ENCODE data around the gene RPL13A. TPM values are rescaled to one million over a fixed set of nuclear protein-coding genes. Genes with fewer than 3 reads are reported as not detected.

RPL13A gene
- total and polyA plus RNA-seq, 2 of the 4 experiments (the other 2 are of a cell fraction) = 1,477 to 2,069 TPM

DNA sequence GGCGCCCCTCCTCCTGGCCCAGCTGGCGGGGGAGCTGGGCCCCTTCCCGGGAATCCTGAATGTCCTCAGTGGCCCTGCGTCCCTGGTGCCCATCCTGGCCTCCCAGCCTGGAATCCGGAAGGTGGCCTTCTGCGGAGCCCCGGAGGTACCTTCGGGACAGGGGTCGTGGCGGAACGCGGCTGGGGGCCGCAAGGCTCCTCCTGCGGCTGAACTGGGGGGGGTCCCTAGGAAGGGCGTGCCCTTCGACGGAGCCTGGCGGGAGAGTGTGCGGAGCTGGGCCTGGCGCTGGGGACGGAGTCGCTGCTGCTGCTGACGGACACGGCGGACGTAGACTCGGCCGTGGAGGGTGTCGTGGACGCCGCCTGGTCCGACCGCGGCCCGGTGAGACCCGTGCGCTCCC, 25.8 kb upstream of the RPL13A start:
- TF ChIP-seq CEBPB (IDR thresholded peaks at IDR 0.05; ENCODE audit: low read depth, low read length) (no peak), FOS (IDR thresholded peaks at IDR 0.05; ENCODE audit: low read depth, low read length) (no peak)
- no peaks in the 10 kb centered on the region for H3K27me3 ChIP-seq (ENCODE audit: control insufficient read depth, insufficient read depth, low read length)
- no peaks in the 10 kb centered on the region for H3K9me1 ChIP-seq (ENCODE audit: insufficient read depth, low read length)
- in situ Hi-C loops (cut with MboI; ENCODE audit: low sequenced_read_pairs) = no loop called here
- H4K8ac ChIP-seq (ENCODE audit: low read depth in 2 of 2, low read length in 2 of 2) = no peak overlapping the region
- H4K91ac ChIP-seq (ENCODE audit: insufficient read depth, low read depth, low read length) = no peak overlapping the region
- H2BK120ac ChIP-seq (ENCODE audit: low read depth, low read length) = no peak overlapping the region
- H2BK15ac ChIP-seq (ENCODE audit: low read depth, low read length) = no peak overlapping the region
- ChIA-PET CTCF (no interaction called here), POLR2A (ENCODE audit: unreplicated experiment) (no interaction called here)
- BruUV-seq (replicated peaks) = no TSS peak
- no peaks in the 10 kb centered on the region for H3K4me1 ChIP-seq (ENCODE audit: control insufficient read depth, insufficient read depth, low read length)
- H3K9ac ChIP-seq (ENCODE audit: low read depth, low read length) = no peak overlapping the region
- H3K27ac ChIP-seq (ENCODE audit: insufficient read depth, low read length) = no peak overlapping the region
- no peak overlapping the region for H2AFZ ChIP-seq (replicated peaks; ENCODE audit: low read length, poor library complexity)
- no peaks in the 10 kb centered on the region for H3K9me3 ChIP-seq (ENCODE audit: control insufficient read depth, insufficient read depth, low read length)
- no peak overlapping the region for H3K4me3 ChIP-seq (ENCODE audit: insufficient read depth, low read depth, low read length)
- no peaks in the 10 kb centered on the region for H3K79me1 ChIP-seq (ENCODE audit: low read depth in 1 of 2, low read length in 2 of 2)
- H2BK5ac ChIP-seq (ENCODE audit: low read depth, low read length, poor library complexity, severe bottlenecking) = no peak overlapping the region
- dilution Hi-C loops (cut with HindIII; ENCODE audit: low sequenced_read_pairs, unreplicated experiment) = no loop called here
- no peaks in the 10 kb centered on the region for H4K20me1 ChIP-seq (ENCODE audit: insufficient read depth, low read length)
- DNase-seq (no peak), ATAC-seq (ENCODE audit: low read depth) (no peak)
- H3K18ac ChIP-seq (ENCODE audit: low read depth, low read length) = no peak overlapping the region
- no peak overlapping the region for H3K56ac ChIP-seq (ENCODE audit: extremely low read depth, insufficient read depth, low read length)
- H3K4ac ChIP-seq (ENCODE audit: low read depth, low read length) = no peak overlapping the region
- H3K14ac ChIP-seq (replicated peaks; ENCODE audit: low read depth, low read length) = no peak overlapping the region
- H4K5ac ChIP-seq (ENCODE audit: low read depth, low read length) = no peak overlapping the region
- H2AK5ac ChIP-seq (ENCODE audit: low read depth, low read length) = no peak overlapping the region
- H2BK20ac ChIP-seq (ENCODE audit: low read depth, low read length) = no peak overlapping the region
- 99% methylated on average over 23 of the region's 37 CpGs; no CpG with 5 or more reads in 1 of the 2 experiments for WGBS, 2 experiments (ENCODE audit: extremely low coverage in 2 of 2, insufficient read length in 1 of 2)
- H3K36me3 ChIP-seq (ENCODE audit: control insufficient read depth, insufficient read depth, low read length) = peaks cover 7% of the 10 kb centered on the region
- no peak overlapping the region for H3K4me2 ChIP-seq (ENCODE audit: low read depth, low read length)
- H3K23ac ChIP-seq (ENCODE audit: low read depth, low read length) = no peak overlapping the region
- H2AK9ac ChIP-seq (replicated peaks; ENCODE audit: low read depth, low read length, poor library complexity) = no peak overlapping the region
- intact Hi-C loops (cut with micrococcal nuclease) = no loop called here
